Colonic mucosa (tissue), 4 donors: ENCODE data around the gene LDHD. TPM values are rescaled to one million over a fixed set of nuclear protein-coding genes. Genes with fewer than 3 reads are reported as not detected.

Experiments
- DNase-seq: peaks from one replicate; pipeline ENCODE4 v3.0.0-alpha.2; 2020
- H3K27ac ChIP-seq: fragments of 200-600 bp; one replicate; pipeline ENCODE4 v1.8.0; 2021
- H3K27me3 ChIP-seq: fragments of 200-600 bp; one replicate; pipeline ENCODE4 v1.8.0; 2021
- H3K36me3 ChIP-seq: fragments of 200-600 bp; one replicate; pipeline ENCODE4 v1.8.0; 2021
- H3K4me1 ChIP-seq: fragments of 200-600 bp; one replicate; pipeline ENCODE4 v1.8.0; 2021; ENCODE audit warnings: mild to moderate bottlenecking
- H3K4me3 ChIP-seq: fragments of 200-600 bp; one replicate; pipeline ENCODE4 v1.8.0; 2021
- H3K9ac ChIP-seq, 2 donors: one replicate each; pipeline ENCODE4 v1.7.0; 2013; ENCODE audit warnings: control low read depth in 2 of 2, low read depth in 2 of 2, low read length in 2 of 2
- H3K9me3 ChIP-seq: fragments of 200-600 bp; one replicate; pipeline ENCODE4 v1.8.0; 2021
- CTCF ChIP-seq: fragments of 200-600 bp; IDR thresholded peaks from one replicate; pipeline ENCODE4 v1.8.0; 2022; ENCODE audit warnings: antibody characterized with exemption, mild to moderate bottlenecking
- intact Hi-C: fragments of 100-400 bp; cut with DNase I; formaldehyde crosslinking; loops from one replicate; pipeline ENCODE4 v1.14.1; 2022
- total RNA-seq, 2 donors: library from RNA; stranded (reverse); fragmentation: NEBNext Ultra II Directional in 1 of 2; extraction: Animal tissue kit (Norgen Biotek cat#: 25700) in 1 of 2; gene quantifications; one replicate each; pipeline ENCODE4 v1.2.1, GENCODE V29; 2021
- donor health status: healthy.
- donor health status: DM: no; HTN: no; CAD: no.
- donor health status: DM: no; HTN: no; CAD: no.

LDHD gene
- total RNA-seq, 2 donors from 2014 or later, result 31.4 to 105 TPM

- Histone ChIP-seq H3K4me1 (peaks cover 5% of the 10 kb centered on the region), H3K9ac (no peak overlapping the region), H3K27ac (no peak overlapping the region), H3K36me3 (no peaks in the 10 kb centered on the region), H3K27me3 (no peaks in the 10 kb centered on the region), H3K4me3 (no peak overlapping the region), H3K9me3 (no peaks in the 10 kb centered on the region)
- intact Hi-C loops, result no loop called here
- TF ChIP-seq CTCF, result no peak
- DNase-seq, result no peak
These were observed 14.9 kb downstream of the LDHD start for GRCh38 chr16:75101635-75102034.

- Histone ChIP-seq H3K9ac (no peak overlapping the region), H3K27me3 (no peaks in the 10 kb centered on the region), H3K4me1 (peaks cover 5% of the 10 kb centered on the region), H3K4me3 (no peak overlapping the region), H3K27ac (no peak overlapping the region), H3K36me3 (no peaks in the 10 kb centered on the region), H3K9me3 (no peaks in the 10 kb centered on the region)
- no peak for DNase-seq
- intact Hi-C loops, result no loop called here
- no peak for TF ChIP-seq CTCF
These were observed 16.0 kb downstream of the LDHD start for GRCh38 chr16:75100603-75100990.

GRCh38 chr16:75099738-75100602 is 16.6 kb downstream of the LDHD start:
- Histone ChIP-seq H3K9me3 (no peaks in the 10 kb centered on the region), H3K9ac (no peak overlapping the region), H3K27ac (no peak overlapping the region), H3K4me1 (peaks cover 1% of the 10 kb centered on the region), H3K36me3 (no peaks in the 10 kb centered on the region), H3K4me3 (no peak overlapping the region), H3K27me3 (no peaks in the 10 kb centered on the region)
- intact Hi-C loops, result no loop called here
- no peak for DNase-seq
- no peak for TF ChIP-seq CTCF

GRCh38 chr16:75099075-75099667 is 17.4 kb downstream of the LDHD start:
- Histone ChIP-seq H3K27me3 (no peaks in the 10 kb centered on the region), H3K4me1 (no peaks in the 10 kb centered on the region), H3K27ac (no peak overlapping the region), H3K9me3 (no peaks in the 10 kb centered on the region), H3K4me3 (no peak overlapping the region), H3K36me3 (no peaks in the 10 kb centered on the region), H3K9ac (no peak overlapping the region)
- intact Hi-C loops, result no loop called here
- no peak for TF ChIP-seq CTCF
- no peak for DNase-seq

GRCh38 chr16:75097941-75098901 is 18.4 kb downstream of the LDHD start:
- no peak overlapping the region for H3K27ac ChIP-seq
- intact Hi-C loops, result no loop called here
- H3K4me3 ChIP-seq, result no peak overlapping the region
- no peaks in the 10 kb centered on the region for H3K27me3 ChIP-seq
- no peaks in the 10 kb centered on the region for H3K36me3 ChIP-seq
- DNase-seq, result no peak
- no peaks in the 10 kb centered on the region for H3K4me1 ChIP-seq
- H3K9me3 ChIP-seq, result no peaks in the 10 kb centered on the region
- TF ChIP-seq CTCF, result no peak
- no peak overlapping the region for H3K9ac ChIP-seq
